ENCODE results near the gene RPL19.
A peak's percentile ranks its signal among the peaks of the same experiment; 100 is the strongest.

Gene RPL19

DNA sequence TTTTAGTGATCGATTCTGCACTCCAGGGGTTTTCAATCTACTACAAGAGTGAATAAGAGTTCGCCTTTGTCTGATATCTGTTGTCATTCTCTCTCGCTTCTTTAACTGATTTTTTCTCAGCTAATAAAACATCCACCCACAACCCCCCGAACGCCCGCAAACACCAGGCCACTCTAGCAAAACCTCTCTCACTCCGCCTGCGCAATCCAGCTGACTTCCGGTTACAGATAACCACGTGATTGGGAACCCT is 338 bp upstream of the RPL19 start:
- peak; percentile 77 to 90 for DNase-seq

- no peak for DNase-seq
Observed at GRCh38 chr17:39200957-39201510, 951 bp downstream of the RPL19 start.

DNA sequence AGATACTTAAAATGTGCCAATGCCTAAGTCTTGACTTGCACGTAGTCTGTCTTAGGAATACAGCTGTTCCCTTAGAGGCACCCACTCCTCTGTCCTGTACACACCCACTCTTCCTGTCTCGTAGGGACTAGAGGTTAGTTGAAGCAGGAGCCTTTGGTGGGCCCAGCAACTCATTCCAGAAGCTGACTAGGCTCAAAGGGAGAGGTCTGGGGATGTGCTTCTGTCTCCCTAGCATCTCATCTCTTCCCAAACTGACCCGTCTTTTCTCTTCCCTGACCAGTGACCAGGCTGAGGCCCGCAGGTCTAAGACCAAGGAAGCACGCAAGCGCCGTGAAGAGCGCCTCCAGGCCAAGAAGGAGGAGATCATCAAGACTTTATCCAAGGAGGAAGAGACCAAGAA is 4.2 kb downstream of the RPL19 start:
- DNase-seq: no peak

DNA sequence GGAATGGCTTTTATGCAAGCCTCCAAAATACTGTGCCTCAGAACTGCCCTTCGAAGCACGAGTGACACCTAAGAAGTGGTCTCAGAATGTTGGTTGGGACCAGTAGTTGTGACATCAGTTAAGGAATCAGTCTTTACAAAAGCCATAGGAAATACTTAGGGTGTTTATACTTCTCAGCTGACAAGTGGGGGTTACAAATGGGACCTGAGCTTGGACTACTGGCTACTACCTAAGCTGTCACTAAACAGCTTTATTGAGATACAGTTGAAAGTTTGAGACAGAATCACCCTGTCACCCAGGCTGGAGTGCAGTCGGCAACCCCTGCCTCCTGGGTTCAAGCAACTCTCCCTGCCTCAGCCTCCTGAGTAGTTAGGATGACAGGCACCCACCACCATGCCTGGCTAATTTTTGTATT is 5.0 kb downstream of the RPL19 start:
- DNase-seq: no peak

GRCh38 chr17:39208136-39208535 is 8.1 kb downstream of the RPL19 start:
- DNase-seq: no peak

GRCh38 chr17:39208893-39209292 is 8.8 kb downstream of the RPL19 start:
- no peak for DNase-seq

DNA sequence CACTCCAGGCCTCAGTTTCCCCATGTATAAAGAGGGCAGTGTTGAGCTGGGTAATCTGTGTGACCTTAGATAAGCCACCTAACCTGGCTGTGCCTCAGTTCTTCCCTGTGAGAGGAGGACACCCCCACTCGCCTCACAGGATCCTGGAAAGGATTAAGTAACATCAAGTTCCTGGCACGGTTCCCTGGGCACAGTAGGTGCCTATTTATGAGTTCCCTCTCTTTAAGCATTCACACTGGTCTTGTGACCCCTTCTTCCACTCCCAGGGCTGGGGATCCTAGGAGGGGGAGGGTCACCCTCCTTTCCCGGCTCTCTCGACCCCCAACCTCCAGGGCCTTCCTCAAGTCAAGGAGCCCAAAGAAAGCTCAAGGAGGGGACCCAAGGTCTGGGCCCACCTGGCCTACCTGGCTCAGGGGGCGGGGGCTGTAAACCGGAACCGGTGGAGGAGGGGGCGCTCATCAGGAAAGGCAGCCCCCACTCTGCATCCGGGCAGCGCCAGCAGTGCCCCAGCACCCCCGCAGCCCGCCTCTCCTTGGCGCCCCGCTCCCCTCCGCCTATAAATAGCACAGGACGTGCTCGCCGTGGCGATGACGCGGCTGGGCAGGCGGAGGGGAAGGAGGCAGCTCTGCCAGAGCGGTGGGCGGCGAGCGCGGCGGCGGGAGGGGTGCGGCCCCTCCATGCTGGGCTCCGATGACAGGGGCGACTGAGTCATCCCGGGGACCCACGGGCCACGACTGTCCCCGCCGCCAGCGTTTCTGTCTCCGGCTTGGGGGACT is 9.4 kb downstream of the RPL19 start:
- peak; percentile 69 to 90 for DNase-seq

GRCh38 chr17:39210093-39210434 is 10.0 kb downstream of the RPL19 start:
- DNase-seq: no peak

- DNase-seq: no peak
Observed at GRCh38 chr17:39212195-39212810, 12.2 kb downstream of the RPL19 start.

DNA sequence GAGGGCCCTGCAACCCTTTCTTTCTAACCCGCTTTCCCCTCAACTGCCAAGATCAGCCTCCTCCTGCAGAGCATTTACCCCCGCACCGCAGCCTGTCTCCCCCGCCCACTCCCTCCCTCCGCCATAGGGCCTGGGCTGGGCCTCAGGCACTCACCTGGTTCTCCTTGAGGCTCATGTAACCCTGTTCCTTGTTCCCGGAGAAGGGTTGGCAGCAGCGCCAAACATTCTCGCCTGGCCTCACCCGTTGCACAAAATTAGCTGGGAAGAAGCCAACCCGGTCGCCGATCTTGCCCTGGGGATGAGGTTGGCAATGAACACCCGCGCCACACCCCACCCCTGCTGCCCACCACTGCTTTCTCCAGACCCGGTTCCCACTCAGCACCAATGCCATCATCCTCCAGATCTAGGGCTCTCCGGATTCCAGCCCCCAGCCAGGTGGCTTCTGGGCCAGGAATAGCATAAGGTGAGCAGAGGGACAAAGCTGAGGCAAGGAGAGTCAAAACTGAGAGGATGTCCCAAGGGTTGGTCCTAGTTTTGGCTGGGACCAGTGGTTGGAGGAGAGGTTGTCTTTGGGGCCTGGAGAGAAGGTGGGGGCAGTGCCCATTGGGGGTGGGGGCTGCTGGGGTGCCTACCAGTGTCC is 12.9 kb downstream of the RPL19 start:
- no peak for DNase-seq

DNA sequence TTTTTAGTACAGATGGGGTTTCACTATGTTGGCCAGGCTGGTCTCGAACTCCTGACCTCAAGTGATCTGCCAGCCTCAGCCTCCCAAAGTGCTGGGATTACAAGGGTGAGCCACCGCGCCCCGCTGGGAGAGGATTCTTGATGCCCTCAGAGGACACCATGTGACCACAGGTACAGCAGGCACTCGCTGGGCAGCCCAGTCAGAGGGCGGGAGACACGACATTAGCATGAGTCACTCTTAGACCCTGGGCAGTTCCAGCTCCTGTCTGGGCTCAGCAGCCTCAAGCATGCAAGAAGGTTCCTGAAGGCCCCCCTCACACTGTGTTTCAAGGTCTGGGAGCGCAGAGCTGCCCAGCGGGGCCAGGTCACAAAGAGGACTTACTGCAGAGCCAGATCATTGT is 13.8 kb downstream of the RPL19 start:
- DNase-seq: no peak

DNA sequence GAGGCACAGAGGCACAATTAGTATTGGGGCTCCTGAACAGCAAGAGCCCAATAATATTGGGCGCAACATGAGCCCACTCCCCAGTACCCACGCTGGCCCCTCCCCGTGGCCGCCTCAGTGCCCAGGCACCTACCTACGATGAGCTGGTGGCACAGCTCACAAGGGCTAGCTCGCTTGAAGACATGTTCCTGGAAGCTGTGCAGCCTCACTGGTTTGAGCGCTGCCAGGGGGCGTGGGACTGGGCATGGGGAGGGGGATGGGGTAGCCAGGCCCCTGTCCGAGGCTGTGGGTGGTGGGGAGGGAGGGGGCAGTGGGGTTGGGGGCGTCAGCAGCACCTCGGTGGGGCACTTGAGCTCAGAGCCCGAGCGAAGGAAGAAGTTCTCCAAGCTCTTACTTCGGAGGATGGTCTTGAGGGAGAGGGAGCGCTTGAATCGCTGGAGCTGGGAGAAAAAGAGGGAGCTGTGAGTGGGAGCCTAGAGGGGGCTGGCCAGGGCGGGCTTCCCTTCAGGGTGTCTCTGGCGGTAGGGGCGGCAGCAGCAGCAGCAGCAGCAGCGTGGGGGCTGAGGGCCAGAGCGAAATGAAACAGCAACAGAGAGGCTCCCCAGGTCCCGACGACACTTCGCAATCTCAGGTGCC is 17.8 kb downstream of the RPL19 start:
- DNase-seq: no peak

DNA sequence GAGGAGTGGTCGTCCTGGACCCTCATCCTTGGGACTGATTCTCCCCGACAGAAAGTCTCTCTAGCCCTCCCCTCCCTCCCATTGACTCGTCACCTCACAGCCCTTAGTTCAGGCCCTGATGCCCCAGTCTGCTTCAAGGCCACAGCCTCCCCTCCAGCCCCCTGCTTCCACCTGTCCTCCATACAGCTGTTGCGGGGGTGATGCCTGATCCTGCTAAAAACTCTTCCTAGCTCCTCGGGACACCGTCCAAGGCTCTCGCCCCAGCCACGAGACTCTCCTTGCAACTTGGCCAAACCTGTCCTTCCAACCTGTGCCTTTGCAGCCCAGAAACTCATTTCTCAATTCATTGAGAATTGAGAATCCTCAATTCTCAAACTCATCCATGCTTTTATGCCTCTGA is 18.8 kb downstream of the RPL19 start:
- DNase-seq: no peak

DNA sequence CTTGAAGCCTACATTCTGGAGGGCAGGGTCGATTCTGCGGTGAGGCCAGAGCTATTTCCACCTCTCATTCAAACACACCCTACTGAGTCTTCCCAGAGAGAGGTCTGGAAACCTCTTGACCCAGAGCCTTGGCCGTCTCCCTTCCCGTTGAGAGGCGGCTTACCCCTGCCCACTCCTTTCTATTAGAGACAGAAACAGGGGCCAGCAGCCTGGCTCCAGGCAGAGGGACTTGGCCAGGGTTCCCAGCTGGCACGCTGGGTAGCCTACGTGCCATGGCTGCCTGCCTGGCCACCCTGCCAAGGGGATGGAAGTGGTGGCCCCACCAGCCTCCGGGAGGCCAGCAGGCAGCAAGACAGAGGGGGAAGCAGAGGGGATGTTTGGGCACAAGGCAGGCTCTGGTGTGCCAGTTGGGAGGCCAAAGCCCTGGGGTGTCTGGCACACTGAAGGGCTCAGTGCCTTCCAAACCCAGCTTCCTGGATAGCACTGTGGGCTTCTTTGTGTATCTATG is 19.6 kb downstream of the RPL19 start:
- no peak for DNase-seq

DNA sequence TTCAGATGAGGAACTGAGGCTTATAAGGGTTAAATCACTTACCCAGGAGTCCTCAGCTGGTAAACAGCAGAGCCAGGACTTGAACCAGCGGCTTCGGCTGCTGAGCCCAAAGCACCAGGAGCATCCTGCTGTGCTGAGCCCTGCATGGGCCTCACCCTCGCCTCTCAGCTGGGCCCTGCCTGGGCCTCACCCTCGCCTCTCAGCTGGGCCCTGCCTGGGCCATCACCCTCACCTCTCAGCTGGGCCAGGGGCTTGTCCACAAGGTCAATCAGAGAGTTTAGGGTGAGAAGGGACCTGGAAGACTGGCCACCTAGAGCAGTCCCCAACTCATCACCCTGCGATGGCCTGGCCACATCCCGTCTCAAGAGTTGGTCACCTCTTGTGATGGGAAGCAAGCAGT is 21.5 kb downstream of the RPL19 start:
- no peak for DNase-seq

DNA sequence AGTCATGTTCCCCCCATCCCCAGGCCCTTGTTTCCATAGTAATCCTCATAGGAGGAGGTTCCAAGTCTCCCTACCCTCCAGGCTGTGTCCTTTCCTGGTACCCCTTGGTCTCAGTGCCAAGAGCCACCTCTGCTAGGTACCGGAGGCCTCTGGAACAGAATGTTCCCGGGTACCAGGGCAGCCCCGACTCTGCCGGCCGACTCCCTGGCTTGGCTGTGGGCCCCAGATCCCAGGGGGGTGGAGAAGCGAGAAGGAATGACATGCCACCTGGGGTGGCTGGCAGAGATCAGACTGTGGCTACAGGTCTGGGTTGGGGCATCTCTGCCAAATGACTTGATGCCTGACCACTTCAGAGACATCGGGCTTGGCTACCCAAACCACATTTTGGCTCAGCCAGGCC is 22.1 kb downstream of the RPL19 start:
- DNase-seq: no peak

- no peak for DNase-seq
Observed at GRCh38 chr17:39222866-39223834, 23.1 kb downstream of the RPL19 start.

GRCh38 chr17:39223907-39224777 is 24.1 kb downstream of the RPL19 start:
- no peak for DNase-seq

- DNase-seq: no peak
Observed at GRCh38 chr17:39224778-39225307, 24.8 kb downstream of the RPL19 start.

- no peak for DNase-seq
Observed at GRCh38 chr17:39225308-39225958, 25.4 kb downstream of the RPL19 start, which contains the start of gene STAC2. TSS of gene STAC2 (minus strand) at chr17:39225945. CDS start at chr17:39225502, 443 bp downstream.

Measured in stimulated activated CD4-positive, alpha-beta T cell treated with anti-CD3 and anti-CD28 coated beads, Interleukin-4, amount 100 ng/mL, for 4 hours (primary cell).